ENCODE data around the gene PPP1R27. TPM values are rescaled to one million over a fixed set of nuclear protein-coding genes. Genes with fewer than 3 reads are reported as not detected.
A peak's percentile ranks its signal among the peaks of the same experiment; 100 is the strongest.

PPP1R27 gene
- total RNA-seq, 1 donor from 2014 or later: not detected

- H3K4me1 Mint-ChIP-seq (ENCODE audit: low read depth): peaks cover 15% of the 10 kb centered on the region
- no peak for TF ChIP-seq CTCF (IDR thresholded peaks at IDR 0.05; ENCODE audit: unreplicated experiment)
- DNase-seq (ENCODE audit: low spot score, unreplicated experiment): no peak
- no peaks in the 10 kb centered on the region for H3K27me3 Mint-ChIP-seq
- peaks cover 15% of the 10 kb centered on the region for H3K36me3 Mint-ChIP-seq (ENCODE audit: insufficient read depth)
- no peaks in the 10 kb centered on the region for H3K9me3 Mint-ChIP-seq (ENCODE audit: low read depth)
- peak overlapping the region; percentile 45 for H3K27ac Mint-ChIP-seq
- H3K4me3 Mint-ChIP-seq (ENCODE audit: low read depth): no peak overlapping the region
Measured at GRCh38 chr17:81854974-81855774, 20.3 kb upstream of the PPP1R27 start.

- DNase-seq (ENCODE audit: low spot score, unreplicated experiment): no peak
- Mint-ChIP-seq H3K9me3 (ENCODE audit: low read depth) (no peaks in the 10 kb centered on the region), H3K27ac (no peak overlapping the region), H3K27me3 (no peaks in the 10 kb centered on the region), H3K4me3 (ENCODE audit: low read depth) (no peak overlapping the region), H3K36me3 (ENCODE audit: insufficient read depth) (peaks cover 13% of the 10 kb centered on the region), H3K4me1 (ENCODE audit: low read depth) (no peaks in the 10 kb centered on the region)
- no peak for TF ChIP-seq CTCF (IDR thresholded peaks at IDR 0.05; ENCODE audit: unreplicated experiment)
Measured at GRCh38 chr17:81852237-81852636, 17.4 kb upstream of the PPP1R27 start.

- H3K27me3 Mint-ChIP-seq: no peaks in the 10 kb centered on the region
- H3K36me3 Mint-ChIP-seq (ENCODE audit: insufficient read depth): peaks cover 15% of the 10 kb centered on the region
- no peak for TF ChIP-seq CTCF (IDR thresholded peaks at IDR 0.05; ENCODE audit: unreplicated experiment)
- H3K27ac Mint-ChIP-seq: no peak overlapping the region
- no peaks in the 10 kb centered on the region for H3K4me1 Mint-ChIP-seq (ENCODE audit: low read depth)
- no peak overlapping the region for H3K4me3 Mint-ChIP-seq (ENCODE audit: low read depth)
- no peak for DNase-seq (ENCODE audit: low spot score, unreplicated experiment)
- H3K9me3 Mint-ChIP-seq (ENCODE audit: low read depth): no peaks in the 10 kb centered on the region
Measured at GRCh38 chr17:81851423-81851822, 16.6 kb upstream of the PPP1R27 start.

- TF ChIP-seq CTCF (IDR thresholded peaks at IDR 0.05; ENCODE audit: unreplicated experiment): no peak
- Mint-ChIP-seq H3K36me3 (ENCODE audit: insufficient read depth) (peaks cover 21% of the 10 kb centered on the region), H3K9me3 (ENCODE audit: low read depth) (no peaks in the 10 kb centered on the region), H3K27me3 (no peaks in the 10 kb centered on the region), H3K27ac (no peak overlapping the region), H3K4me3 (ENCODE audit: low read depth) (no peak overlapping the region), H3K4me1 (ENCODE audit: low read depth) (no peaks in the 10 kb centered on the region)
- DNase-seq (ENCODE audit: low spot score, unreplicated experiment): no peak
Measured at GRCh38 chr17:81849457-81849856, 14.6 kb upstream of the PPP1R27 start.

GRCh38 chr17:81846743-81847689, 12.2 kb upstream of the PPP1R27 start:
- DNase-seq (ENCODE audit: low spot score, unreplicated experiment): no peak
- Mint-ChIP-seq H3K27me3 (no peaks in the 10 kb centered on the region), H3K4me3 (ENCODE audit: low read depth) (no peak overlapping the region), H3K36me3 (ENCODE audit: insufficient read depth) (peaks cover 20% of the 10 kb centered on the region), H3K27ac (no peak overlapping the region), H3K9me3 (ENCODE audit: low read depth) (no peaks in the 10 kb centered on the region), H3K4me1 (ENCODE audit: low read depth) (no peaks in the 10 kb centered on the region)
- no peak for TF ChIP-seq CTCF (IDR thresholded peaks at IDR 0.05; ENCODE audit: unreplicated experiment)
